SK-N-SH treated with all-trans-retinoic acid at 6 μM for 48 hours (cell line): ENCODE data around the gene STAG2.

Experiments used
- ATAC-seq: fragments of 200-7000 bp; cut with Tn5 transposase; 3 replicates; pipeline ENCODE4 v1.9.1; 2020; ENCODE audit warnings: mild to moderate bottlenecking, moderate library complexity
- BACH2 ChIP-seq: fragments of 250-450 bp; sonication (Bioruptor Pico); IDR thresholded peaks from 2 replicates; pipeline ENCODE4 v1.9.0; 2021; ENCODE audit warnings: mild to moderate bottlenecking, borderline replicate concordance
- CREB5 ChIP-seq: fragments of 250-450 bp; sonication (Bioruptor Pico); IDR thresholded peaks from 2 replicates; pipeline ENCODE4 v1.5.1; 2020; ENCODE audit warnings: low read depth, mild to moderate bottlenecking, moderate library complexity
- CSDC2 ChIP-seq: fragments of 250-450 bp; sonication (Bioruptor Pico); IDR thresholded peaks from 2 replicates; pipeline ENCODE4 v1.5.0; 2020; ENCODE audit warnings: mild to moderate bottlenecking, moderate library complexity
- ESRRG ChIP-seq: fragments of 250-450 bp; sonication (Bioruptor Pico); IDR thresholded peaks from 2 replicates; pipeline ENCODE4 v1.6.1; 2021; ENCODE audit warnings: mild to moderate bottlenecking
- ISL1 ChIP-seq: fragments of 250-450 bp; sonication (Bioruptor Pico); IDR thresholded peaks from 2 replicates; pipeline ENCODE4 v2.1.2; 2022; ENCODE audit warnings: mild to moderate bottlenecking, moderate library complexity
- OSR1 ChIP-seq: fragments of 250-450 bp; sonication (Bioruptor Pico); IDR thresholded peaks from 2 replicates; pipeline ENCODE4 v1.8.0; 2022; ENCODE audit warnings: moderate library complexity, mild to moderate bottlenecking, inconsistent platforms
- SNAI2 ChIP-seq: fragments of 250-450 bp; sonication (Bioruptor Pico); IDR thresholded peaks from 2 replicates; pipeline ENCODE4 v1.5.0; 2020; ENCODE audit warnings: mild to moderate bottlenecking, moderate library complexity
- TCF4 ChIP-seq: fragments of 250-450 bp; sonication (Bioruptor Pico); IDR thresholded peaks from 2 replicates; pipeline ENCODE4 v1.8.0; 2021; ENCODE audit warnings: mild to moderate bottlenecking, moderate library complexity, borderline replicate concordance
- TOX ChIP-seq: fragments of 250-450 bp; sonication (Bioruptor Pico); IDR thresholded peaks from 2 replicates; pipeline ENCODE4 v1.8.0; 2021; ENCODE audit warnings: mild to moderate bottlenecking, moderate library complexity, borderline replicate concordance
- ZC3H10 ChIP-seq: fragments of 250-450 bp; sonication (Bioruptor Pico); IDR thresholded peaks from 2 replicates; pipeline ENCODE4 v1.5.1; 2021; ENCODE audit warnings: mild to moderate bottlenecking, moderate library complexity
- ZFP3 ChIP-seq: fragments of 250-450 bp; sonication (Bioruptor Pico); IDR thresholded peaks from 2 replicates; pipeline ENCODE4 v1.5.0; 2020; ENCODE audit warnings: mild to moderate bottlenecking, moderate library complexity
- ZFP30 ChIP-seq: fragments of 450-650 bp; formaldehyde crosslinking; IDR thresholded peaks from 2 replicates; pipeline ENCODE4 v1.5.0; 2022; ENCODE audit warnings: mild to moderate bottlenecking, moderate library complexity
- ZNF565 ChIP-seq: fragments of 450-650 bp; formaldehyde crosslinking; conservative IDR thresholded peaks from 2 replicates; pipeline ENCODE4 v1.5.0; 2020; ENCODE audit warnings: low read depth, mild to moderate bottlenecking, moderate library complexity
- ZNF70 ChIP-seq: fragments of 450-650 bp; formaldehyde crosslinking; IDR thresholded peaks from 2 replicates; pipeline ENCODE4 v1.5.0; 2020; ENCODE audit warnings: mild to moderate bottlenecking, moderate library complexity
- ZNF8 ChIP-seq: fragments of 450-650 bp; formaldehyde crosslinking; IDR thresholded peaks from 2 replicates; pipeline ENCODE4 v1.5.0; 2020; ENCODE audit warnings: mild to moderate bottlenecking, moderate library complexity
- TF ChIP-seq, protein P1 (sequence below): fragments of 250-450 bp; sonication (Bioruptor Pico); IDR thresholded peaks from 2 replicates; pipeline ENCODE4 v1.5.1; 2021; ENCODE audit warnings: mild to moderate bottlenecking, moderate library complexity
- TF ChIP-seq, protein P2 (sequence below): fragments of 250-450 bp; sonication (Bioruptor Pico); IDR thresholded peaks from 2 replicates; pipeline ENCODE4 v1.5.0; 2020; ENCODE audit warnings: mild to moderate bottlenecking, moderate library complexity
- TF ChIP-seq, protein P3 (sequence below): fragments of 250-450 bp; sonication (Bioruptor Pico); IDR thresholded peaks from 2 replicates; pipeline ENCODE4 v1.8.0; 2021; ENCODE audit warnings: low read depth, mild to moderate bottlenecking, moderate library complexity, borderline replicate concordance

The STAG2 gene

DNA sequence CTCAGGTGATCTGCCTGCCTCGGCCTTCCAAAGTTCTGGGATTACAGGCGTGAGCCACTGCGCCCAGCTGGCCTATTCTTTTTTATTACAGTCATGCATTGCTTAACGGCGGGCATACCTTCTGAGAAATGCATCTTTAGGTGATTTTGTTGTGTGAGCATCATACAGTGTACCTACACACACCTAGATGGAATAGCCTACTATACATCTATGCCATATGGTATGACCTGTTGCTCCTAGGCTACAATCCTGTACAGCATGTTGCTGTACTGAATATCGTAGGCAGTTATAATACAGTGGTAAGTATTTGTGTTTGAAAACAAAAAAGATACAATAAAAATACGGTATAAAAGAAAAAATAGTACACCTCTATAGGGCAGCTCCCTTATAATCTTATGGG lies 6.0 kb downstream of the STAG2 start:
- TF ChIP-seq ZFP30 (CRISPR knock-in tag) (no peak), ZNF565 (CRISPR knock-in tag) (no peak), SNAI2 (CRISPR knock-in tag) (no peak), ESRRG (CRISPR knock-in tag) (no peak), ISL1 (no peak), CREB5 (CRISPR knock-in tag) (no peak)
- TF ChIP-seq, protein P1, sequence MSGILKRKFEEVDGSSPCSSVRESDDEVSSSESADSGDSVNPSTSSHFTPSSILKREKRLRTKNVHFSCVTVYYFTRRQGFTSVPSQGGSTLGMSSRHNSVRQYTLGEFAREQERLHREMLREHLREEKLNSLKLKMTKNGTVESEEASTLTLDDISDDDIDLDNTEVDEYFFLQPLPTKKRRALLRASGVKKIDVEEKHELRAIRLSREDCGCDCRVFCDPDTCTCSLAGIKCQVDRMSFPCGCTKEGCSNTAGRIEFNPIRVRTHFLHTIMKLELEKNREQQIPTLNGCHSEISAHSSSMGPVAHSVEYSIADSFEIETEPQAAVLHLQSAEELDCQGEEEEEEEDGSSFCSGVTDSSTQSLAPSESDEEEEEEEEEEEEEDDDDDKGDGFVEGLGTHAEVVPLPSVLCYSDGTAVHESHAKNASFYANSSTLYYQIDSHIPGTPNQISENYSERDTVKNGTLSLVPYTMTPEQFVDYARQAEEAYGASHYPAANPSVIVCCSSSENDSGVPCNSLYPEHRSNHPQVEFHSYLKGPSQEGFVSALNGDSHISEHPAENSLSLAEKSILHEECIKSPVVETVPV (CRISPR knock-in tag), result no peak
- TF ChIP-seq, protein P2, sequence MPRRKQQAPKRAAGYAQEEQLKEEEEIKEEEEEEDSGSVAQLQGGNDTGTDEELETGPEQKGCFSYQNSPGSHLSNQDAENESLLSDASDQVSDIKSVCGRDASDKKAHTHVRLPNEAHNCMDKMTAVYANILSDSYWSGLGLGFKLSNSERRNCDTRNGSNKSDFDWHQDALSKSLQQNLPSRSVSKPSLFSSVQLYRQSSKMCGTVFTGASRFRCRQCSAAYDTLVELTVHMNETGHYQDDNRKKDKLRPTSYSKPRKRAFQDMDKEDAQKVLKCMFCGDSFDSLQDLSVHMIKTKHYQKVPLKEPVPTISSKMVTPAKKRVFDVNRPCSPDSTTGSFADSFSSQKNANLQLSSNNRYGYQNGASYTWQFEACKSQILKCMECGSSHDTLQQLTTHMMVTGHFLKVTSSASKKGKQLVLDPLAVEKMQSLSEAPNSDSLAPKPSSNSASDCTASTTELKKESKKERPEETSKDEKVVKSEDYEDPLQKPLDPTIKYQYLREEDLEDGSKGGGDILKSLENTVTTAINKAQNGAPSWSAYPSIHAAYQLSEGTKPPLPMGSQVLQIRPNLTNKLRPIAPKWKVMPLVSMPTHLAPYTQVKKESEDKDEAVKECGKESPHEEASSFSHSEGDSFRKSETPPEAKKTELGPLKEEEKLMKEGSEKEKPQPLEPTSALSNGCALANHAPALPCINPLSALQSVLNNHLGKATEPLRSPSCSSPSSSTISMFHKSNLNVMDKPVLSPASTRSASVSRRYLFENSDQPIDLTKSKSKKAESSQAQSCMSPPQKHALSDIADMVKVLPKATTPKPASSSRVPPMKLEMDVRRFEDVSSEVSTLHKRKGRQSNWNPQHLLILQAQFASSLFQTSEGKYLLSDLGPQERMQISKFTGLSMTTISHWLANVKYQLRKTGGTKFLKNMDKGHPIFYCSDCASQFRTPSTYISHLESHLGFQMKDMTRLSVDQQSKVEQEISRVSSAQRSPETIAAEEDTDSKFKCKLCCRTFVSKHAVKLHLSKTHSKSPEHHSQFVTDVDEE, result no peak
- no peak for ATAC-seq

GRCh38 chrX:123968383-123969050 lies 7.0 kb downstream of the STAG2 start:
- ATAC-seq, result no peak
- TF ChIP-seq ZFP3 (CRISPR knock-in tag), result no peak
- no peak for TF ChIP-seq BACH2
- TF ChIP-seq, protein P1 (CRISPR knock-in tag), result no peak
- TF ChIP-seq ZNF8 (CRISPR knock-in tag), result no peak
- no peak for TF ChIP-seq OSR1 (CRISPR knock-in tag)
- TF ChIP-seq SNAI2 (CRISPR knock-in tag), result no peak
- TF ChIP-seq, protein P2, result no peak
- TF ChIP-seq ZNF565 (CRISPR knock-in tag), result no peak
- no peak for TF ChIP-seq CSDC2
- TF ChIP-seq TCF4 (CRISPR knock-in tag), result no peak
- no peak for TF ChIP-seq TOX
- TF ChIP-seq ZFP30 (CRISPR knock-in tag), result no peak
- no peak for TF ChIP-seq ZC3H10 (CRISPR knock-in tag)
- no peak for TF ChIP-seq ISL1
- TF ChIP-seq, protein P3, sequence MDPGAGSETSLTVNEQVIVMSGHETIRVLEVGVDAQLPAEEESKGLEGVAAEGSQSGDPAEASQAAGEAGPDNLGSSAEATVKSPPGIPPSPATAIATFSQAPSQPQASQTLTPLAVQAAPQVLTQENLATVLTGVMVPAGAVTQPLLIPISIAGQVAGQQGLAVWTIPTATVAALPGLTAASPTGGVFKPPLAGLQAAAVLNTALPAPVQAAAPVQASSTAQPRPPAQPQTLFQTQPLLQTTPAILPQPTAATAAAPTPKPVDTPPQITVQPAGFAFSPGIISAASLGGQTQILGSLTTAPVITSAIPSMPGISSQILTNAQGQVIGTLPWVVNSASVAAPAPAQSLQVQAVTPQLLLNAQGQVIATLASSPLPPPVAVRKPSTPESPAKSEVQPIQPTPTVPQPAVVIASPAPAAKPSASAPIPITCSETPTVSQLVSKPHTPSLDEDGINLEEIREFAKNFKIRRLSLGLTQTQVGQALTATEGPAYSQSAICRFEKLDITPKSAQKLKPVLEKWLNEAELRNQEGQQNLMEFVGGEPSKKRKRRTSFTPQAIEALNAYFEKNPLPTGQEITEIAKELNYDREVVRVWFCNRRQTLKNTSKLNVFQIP (CRISPR knock-in tag), result no peak
- TF ChIP-seq ZNF70 (CRISPR knock-in tag), result no peak
- TF ChIP-seq, all 23 proteins: peak for 0

DNA sequence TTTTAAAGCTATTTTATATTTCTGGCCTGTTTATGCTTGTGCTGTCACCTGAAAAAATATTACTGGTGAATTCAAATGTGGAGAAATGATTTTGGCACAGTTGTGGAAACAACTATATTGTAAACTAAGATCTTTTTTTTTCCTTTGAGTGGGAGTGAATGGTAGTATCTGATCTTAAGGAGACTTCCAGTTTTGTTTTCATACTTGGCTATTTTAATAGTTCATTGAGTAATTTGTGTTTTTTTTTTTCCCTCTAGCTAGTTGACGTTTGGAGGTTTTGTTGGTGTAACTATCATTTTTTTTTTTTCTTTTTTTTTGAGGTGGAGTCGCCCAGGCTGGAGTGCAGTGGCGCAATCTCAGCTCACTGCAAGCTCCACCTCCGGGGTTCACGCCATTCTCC lies 10.5 kb downstream of the STAG2 start:
- TF ChIP-seq ZFP3 (CRISPR knock-in tag), result no peak

More for the DNA sequence above, 10.5 kb downstream of the STAG2 start:
- ATAC-seq, result no peak
